Adrenal gland (tissue), 5 donors: ENCODE measurements around the gene SLMAP.

Experiments
- CTCF ChIP-seq, 6 experiments: fragments of 450-650 bp in 4 of 6; fragments of 200-600 bp in 2 of 6; sonication (generic) in 1 of 6; IDR thresholded peaks; 1 replicate in 5 of 6; 2 replicates in 1 of 6; pipeline versions ENCODE4 v1.5.1 to v1.8.0; 2016 to 2021; ENCODE audit warnings: antibody characterized with exemption in 6 of 6, mild to moderate bottlenecking in 2 of 6, moderate library complexity in 1 of 6
- POLR2A ChIP-seq, 2 donors: fragments of 450-650 bp; IDR thresholded peaks; one replicate each; pipeline ENCODE4 v1.6.1; 2017; ENCODE audit warnings: antibody characterized with exemption in 2 of 2, mild to moderate bottlenecking in 2 of 2, moderate library complexity in 1 of 2
- donor health status: DM: no; HTN: no; CAD: no.

GRCh38 chr3:57803647-57804081, 47.6 kb downstream of the SLMAP start:
- TF ChIP-seq POLR2A (IDR thresholded peaks at IDR 0.05) (peak in 1 of 2 donors; percentile 27), CTCF (IDR thresholded peaks at IDR 0.05) (no peak)
